Measurements from ENCODE around the gene SERPINA12. TPM values are rescaled to one million over a fixed set of nuclear protein-coding genes. Genes with fewer than 3 reads are reported as not detected.

Gene SERPINA12
- total and polyA plus RNA-seq, 2 of the 13 experiments (the other 11 are each of a cell fraction or from before 2014, with no cell fraction given): 0.08 TPM; not detected in 1

DNA sequence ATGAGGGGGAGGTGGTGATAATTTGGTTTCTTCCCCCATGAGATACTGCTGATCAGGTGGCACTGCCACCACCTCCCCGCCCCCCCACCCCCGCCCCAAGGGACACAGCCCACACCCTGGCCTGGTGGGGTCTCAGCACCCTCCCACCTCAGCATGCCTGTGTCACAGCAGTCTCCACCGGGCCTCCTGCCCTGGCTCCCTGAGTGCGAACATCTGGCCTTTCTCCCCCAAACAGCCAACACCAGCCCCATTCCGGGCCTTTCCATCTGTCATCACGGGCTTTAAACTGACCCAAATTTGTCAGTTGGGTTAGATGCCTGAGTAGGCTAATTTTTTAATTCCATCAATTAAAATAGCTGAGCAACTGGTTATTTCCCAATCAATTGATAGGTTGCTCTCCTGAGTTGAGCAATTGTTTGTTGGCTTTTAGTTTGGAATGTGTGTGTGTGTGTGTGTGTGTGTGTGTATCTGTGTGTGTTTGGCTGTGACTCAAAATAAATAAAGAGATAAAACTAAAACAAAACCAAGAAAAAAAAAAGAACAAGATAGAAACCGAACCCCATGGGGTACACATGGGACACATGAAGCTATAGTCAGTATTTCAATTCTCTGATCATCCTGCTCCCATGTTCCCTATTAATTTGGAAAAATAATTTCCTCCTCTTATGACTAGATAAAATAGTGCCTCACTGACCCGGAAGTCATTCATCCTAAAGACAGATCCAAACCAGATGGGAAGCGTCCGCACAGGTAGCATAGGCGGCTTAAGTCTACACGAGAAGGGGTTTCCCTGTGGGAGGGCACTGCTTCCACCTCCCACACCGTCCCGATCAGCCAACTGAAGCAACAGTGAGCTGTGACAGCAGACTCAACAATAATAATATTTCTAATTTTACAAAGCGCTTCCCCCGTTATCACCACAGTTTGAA is 7.4 kb downstream of the SERPINA12 start (continued):
- TF ChIP-seq ZNF607 (CRISPR knock-in tag; IDR thresholded peaks at IDR 0.05; ENCODE audit: borderline replicate concordance) (no peak), ZNF720 (CRISPR knock-in tag; IDR thresholded peaks at IDR 0.05) (no peak), CEBPG (CRISPR knock-in tag; IDR thresholded peaks at IDR 0.05) (peak; percentile 81), ZNF44 (CRISPR knock-in tag; IDR thresholded peaks at IDR 0.05) (no peak), ZIK1 (CRISPR knock-in tag; IDR thresholded peaks at IDR 0.05; ENCODE audit: borderline replicate concordance, low read depth) (no peak), CENPBD1 (CRISPR knock-in tag; IDR thresholded peaks at IDR 0.05; ENCODE audit: borderline replicate concordance, low read depth) (no peak), NBN (conservative IDR thresholded peaks at IDR 0.05) (no peak), NR2F2 (IDR thresholded peaks at IDR 0.05; ENCODE audit: borderline replicate concordance, low read depth) (no peak; the same call in 1 of the 2 replicates), ZNF451 (CRISPR knock-in tag; IDR thresholded peaks at IDR 0.05) (no peak), PPARG (CRISPR knock-in tag; conservative IDR thresholded peaks at IDR 0.05) (no peak), ETV6 (CRISPR knock-in tag; conservative IDR thresholded peaks at IDR 0.05) (no peak), ZMYM2 (CRISPR knock-in tag; IDR thresholded peaks at IDR 0.05) (no peak), JUND (CRISPR knock-in tag; IDR thresholded peaks at IDR 0.05) (no peak), SMC3 (IDR thresholded peaks at IDR 0.05; ENCODE audit: low read length) (peak; percentile 29; the same call in 1 of the 2 replicates), ZNF34 (CRISPR knock-in tag; IDR thresholded peaks at IDR 0.05; ENCODE audit: borderline replicate concordance) (no peak), KLF9 (CRISPR knock-in tag; IDR thresholded peaks at IDR 0.05; ENCODE audit: low read depth) (no peak), PLRG1 (conservative IDR thresholded peaks at IDR 0.05) (no peak), ZNF629 (CRISPR knock-in tag; conservative IDR thresholded peaks at IDR 0.05) (no peak), SETDB1 (CRISPR knock-in tag; IDR thresholded peaks at IDR 0.05; ENCODE audit: borderline replicate concordance) (no peak), CTCF (CRISPR knock-in tag; IDR thresholded peaks at IDR 0.05) (no peak), NFIB (CRISPR knock-in tag; IDR thresholded peaks at IDR 0.05; ENCODE audit: borderline replicate concordance) (no peak), SIN3B (IDR thresholded peaks at IDR 0.05; ENCODE audit: low read length) (no peak), ZNF468 (CRISPR knock-in tag; IDR thresholded peaks at IDR 0.05) (no peak), HDAC1 (CRISPR knock-in tag; IDR thresholded peaks at IDR 0.05) (no peak), KDM6A (CRISPR knock-in tag; IDR thresholded peaks at IDR 0.05; ENCODE audit: low read depth) (no peak)
- TF ChIP-seq, protein P1, sequence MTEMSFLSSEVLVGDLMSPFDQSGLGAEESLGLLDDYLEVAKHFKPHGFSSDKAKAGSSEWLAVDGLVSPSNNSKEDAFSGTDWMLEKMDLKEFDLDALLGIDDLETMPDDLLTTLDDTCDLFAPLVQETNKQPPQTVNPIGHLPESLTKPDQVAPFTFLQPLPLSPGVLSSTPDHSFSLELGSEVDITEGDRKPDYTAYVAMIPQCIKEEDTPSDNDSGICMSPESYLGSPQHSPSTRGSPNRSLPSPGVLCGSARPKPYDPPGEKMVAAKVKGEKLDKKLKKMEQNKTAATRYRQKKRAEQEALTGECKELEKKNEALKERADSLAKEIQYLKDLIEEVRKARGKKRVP (CRISPR knock-in tag; IDR thresholded peaks at IDR 0.05): peak in 1 of 2 experiments; percentile 77; a peak in 2 of 4 replicates
- TF ChIP-seq, protein P2, sequence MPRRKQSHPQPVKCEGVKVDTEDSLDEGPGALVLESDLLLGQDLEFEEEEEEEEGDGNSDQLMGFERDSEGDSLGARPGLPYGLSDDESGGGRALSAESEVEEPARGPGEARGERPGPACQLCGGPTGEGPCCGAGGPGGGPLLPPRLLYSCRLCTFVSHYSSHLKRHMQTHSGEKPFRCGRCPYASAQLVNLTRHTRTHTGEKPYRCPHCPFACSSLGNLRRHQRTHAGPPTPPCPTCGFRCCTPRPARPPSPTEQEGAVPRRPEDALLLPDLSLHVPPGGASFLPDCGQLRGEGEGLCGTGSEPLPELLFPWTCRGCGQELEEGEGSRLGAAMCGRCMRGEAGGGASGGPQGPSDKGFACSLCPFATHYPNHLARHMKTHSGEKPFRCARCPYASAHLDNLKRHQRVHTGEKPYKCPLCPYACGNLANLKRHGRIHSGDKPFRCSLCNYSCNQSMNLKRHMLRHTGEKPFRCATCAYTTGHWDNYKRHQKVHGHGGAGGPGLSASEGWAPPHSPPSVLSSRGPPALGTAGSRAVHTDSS (CRISPR knock-in tag; conservative IDR thresholded peaks at IDR 0.05): no peak
- TF ChIP-seq, protein P3, sequence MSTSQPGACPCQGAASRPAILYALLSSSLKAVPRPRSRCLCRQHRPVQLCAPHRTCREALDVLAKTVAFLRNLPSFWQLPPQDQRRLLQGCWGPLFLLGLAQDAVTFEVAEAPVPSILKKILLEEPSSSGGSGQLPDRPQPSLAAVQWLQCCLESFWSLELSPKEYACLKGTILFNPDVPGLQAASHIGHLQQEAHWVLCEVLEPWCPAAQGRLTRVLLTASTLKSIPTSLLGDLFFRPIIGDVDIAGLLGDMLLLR (CRISPR knock-in tag; IDR thresholded peaks at IDR 0.05): no peak

Measured in HepG2 (cell line).